Measurements from ENCODE around the gene KMO.

GRCh38 chr1:241503444-241503843, 28.7 kb upstream of the KMO start:
- TF ChIP-seq CTCF (IDR thresholded peaks at IDR 0.05; ENCODE audit: low read depth, low read length, poor library complexity, severe bottlenecking) (no peak), EZH2phosphoT487 (IDR thresholded peaks at IDR 0.05; ENCODE audit: borderline replicate concordance, low read length) (no peak)
